GM18519 (cell line): Measurements from ENCODE around the gene SLC66A3.

Experiments
- ATAC-seq: cut with Tn5 transposase; IDR thresholded peaks from one replicate; pipeline ENCODE4 v1.9.1; 2021; ENCODE audit warnings: mild to moderate bottlenecking, moderate library complexity; ENCODE audit not compliant: unreplicated experiment, low FRiP score

SLC66A3 gene

GRCh38 chr2:11133936-11134320 lies 21.3 kb upstream of the SLC66A3 start:
- no peak for ATAC-seq

- no peak for ATAC-seq
These were observed 20.9 kb upstream of the SLC66A3 start for GRCh38 chr2:11134349-11134748.

- no peak for ATAC-seq
These were observed 14.8 kb upstream of the SLC66A3 start for GRCh38 chr2:11140492-11140891.

GRCh38 chr2:11141319-11141718 lies 13.9 kb upstream of the SLC66A3 start:
- no peak for ATAC-seq

GRCh38 chr2:11142330-11142729 lies 12.9 kb upstream of the SLC66A3 start:
- no peak for ATAC-seq

- no peak for ATAC-seq
These were observed 12.3 kb upstream of the SLC66A3 start for GRCh38 chr2:11142987-11143386.

- ATAC-seq, result no peak
These were observed 11.1 kb upstream of the SLC66A3 start for GRCh38 chr2:11144077-11144737.

- no peak for ATAC-seq
These were observed 10.6 kb upstream of the SLC66A3 start for GRCh38 chr2:11144738-11145079.

GRCh38 chr2:11145350-11145749 lies 9.9 kb upstream of the SLC66A3 start:
- ATAC-seq, result no peak

- no peak for ATAC-seq
These were observed 9.2 kb upstream of the SLC66A3 start for GRCh38 chr2:11146076-11146475.

- ATAC-seq, result no peak
These were observed 8.0 kb upstream of the SLC66A3 start for GRCh38 chr2:11147263-11147662.

GRCh38 chr2:11152591-11152990 lies 2.7 kb upstream of the SLC66A3 start:
- no peak for ATAC-seq

GRCh38 chr2:11154016-11154922 lies 998 bp upstream of the SLC66A3 start:
- peak; percentile 1 for ATAC-seq

GRCh38 chr2:11154923-11155380 lies 315 bp upstream of the SLC66A3 start:
- peak; percentile 31 for ATAC-seq

- ATAC-seq, result no peak
These were observed 1.3 kb downstream of the SLC66A3 start for GRCh38 chr2:11156396-11157075.

- ATAC-seq, result no peak
These were observed 2.0 kb downstream of the SLC66A3 start for GRCh38 chr2:11157296-11157695.

- ATAC-seq, result no peak
These were observed 2.5 kb downstream of the SLC66A3 start for GRCh38 chr2:11157731-11158130.

- no peak for ATAC-seq
These were observed 3.8 kb downstream of the SLC66A3 start for GRCh38 chr2:11158916-11159573.

- no peak for ATAC-seq
These were observed 4.4 kb downstream of the SLC66A3 start for GRCh38 chr2:11159574-11160170.

GRCh38 chr2:11160256-11160655 lies 5.0 kb downstream of the SLC66A3 start:
- ATAC-seq, result no peak
